NCI-H1092 treated with DMSO at 0.1 percent for 48 hours (cell line): ENCODE results near the gene ROBO4.

Experiments
- DNase-seq: peaks from one replicate; lab custom pipeline; 2025; lab: John Stamatoyannopoulos, UW

The ROBO4 gene

GRCh38 chr11:124840666-124841065 lies 57.0 kb downstream of the ROBO4 start:
- no peak for DNase-seq

- no peak for DNase-seq
Observed at GRCh38 chr11:124839972-124840621, 57.6 kb downstream of the ROBO4 start.

GRCh38 chr11:124839128-124839971 lies 58.3 kb downstream of the ROBO4 start:
- DNase-seq: peak; percentile 41

- DNase-seq: no peak
Observed at GRCh38 chr11:124838805-124839127, 58.9 kb downstream of the ROBO4 start.

GRCh38 chr11:124837491-124837856 lies 60.2 kb downstream of the ROBO4 start:
- DNase-seq: peak; percentile 79

GRCh38 chr11:124835918-124836317 lies 61.7 kb downstream of the ROBO4 start:
- DNase-seq: no peak

- no peak for DNase-seq
Observed at GRCh38 chr11:124834526-124835180, 63.0 kb downstream of the ROBO4 start.
